KMS-11 (cell line): Measurements from ENCODE around the gene ARID1B.

Experiments used
- H2AFZ ChIP-seq: fragments of 200-600 bp; sonication (generic); 2 replicates; pipeline ENCODE4 v1.6.1; 2016; ENCODE audit warnings: antibody characterized with exemption, mixed run types, low read depth
- H3K27ac ChIP-seq: fragments of 200-600 bp; sonication (generic); 2 replicates; pipeline ENCODE4 v1.6.1; 2016; ENCODE audit warnings: mild to moderate bottlenecking, mixed run types
- H3K27me3 ChIP-seq: fragments of 200-600 bp; sonication (generic); 2 replicates; pipeline ENCODE4 v1.6.1; 2017; ENCODE audit warnings: mild to moderate bottlenecking, low read depth, mixed run types, moderate library complexity; ENCODE audit not compliant: insufficient read depth
- H3K36me3 ChIP-seq: fragments of 200-600 bp; sonication (generic); 2 replicates; pipeline ENCODE4 v1.6.1; 2017; ENCODE audit warnings: mild to moderate bottlenecking, mixed run types; ENCODE audit not compliant: insufficient read depth
- H3K4me1 ChIP-seq: fragments of 200-600 bp; sonication (generic); 2 replicates; pipeline ENCODE4 v1.6.1; 2016; ENCODE audit warnings: mild to moderate bottlenecking, low read depth, mixed run types; ENCODE audit not compliant: poor library complexity, severe bottlenecking
- H3K4me2 ChIP-seq: fragments of 200-600 bp; sonication (generic); 2 replicates; pipeline ENCODE4 v1.7.0; 2016; ENCODE audit warnings: mild to moderate bottlenecking, mixed run types
- H3K4me3 ChIP-seq: fragments of 200-600 bp; sonication (generic); IDR thresholded peaks from 2 replicates; pipeline ENCODE4 v1.6.1; 2017; ENCODE audit warnings: low read depth, low read length, mixed read lengths; ENCODE audit not compliant: insufficient read depth
- H3K79me2 ChIP-seq: fragments of 200-600 bp; sonication (generic); 2 replicates; pipeline ENCODE4 v1.6.1; 2016; ENCODE audit warnings: low read depth, mixed run types; ENCODE audit not compliant: insufficient read depth
- H3K9ac ChIP-seq: fragments of 200-600 bp; sonication (generic); 2 replicates; pipeline ENCODE4 v1.6.1; 2016; ENCODE audit warnings: mild to moderate bottlenecking, mixed run types
- H4K20me1 ChIP-seq: fragments of 200-600 bp; sonication (generic); 2 replicates; pipeline ENCODE4 v1.6.1; 2016; ENCODE audit warnings: mild to moderate bottlenecking, mixed run types; ENCODE audit not compliant: insufficient read depth
- TF ChIP-seq, protein P1 (sequence below): fragments of 200-600 bp; sonication (generic); conservative IDR thresholded peaks from 2 replicates; pipeline ENCODE4 v1.6.1; 2017; ENCODE audit warnings: low read depth, mild to moderate bottlenecking, antibody characterized with exemption, low read length, moderate library complexity, mixed read lengths

Gene ARID1B

GRCh38 chr6:157029980-157030690, 253.0 kb downstream of the ARID1B start:
- no peak overlapping the region; the same call in 1 of the 2 replicates for H3K4me2 ChIP-seq
- peaks cover 67% of the 10 kb centered on the region; the same call in 1 of the 2 replicates for H3K79me2 ChIP-seq
- no peak overlapping the region for H3K27ac ChIP-seq
- no peak overlapping the region for H3K4me3 ChIP-seq
- H3K4me1 ChIP-seq = peaks cover 44% of the 10 kb centered on the region
- H3K36me3 ChIP-seq = no peaks in the 10 kb centered on the region
- H3K27me3 ChIP-seq = no peaks in the 10 kb centered on the region
- H3K9ac ChIP-seq = no peak overlapping the region
- TF ChIP-seq, protein P1, sequence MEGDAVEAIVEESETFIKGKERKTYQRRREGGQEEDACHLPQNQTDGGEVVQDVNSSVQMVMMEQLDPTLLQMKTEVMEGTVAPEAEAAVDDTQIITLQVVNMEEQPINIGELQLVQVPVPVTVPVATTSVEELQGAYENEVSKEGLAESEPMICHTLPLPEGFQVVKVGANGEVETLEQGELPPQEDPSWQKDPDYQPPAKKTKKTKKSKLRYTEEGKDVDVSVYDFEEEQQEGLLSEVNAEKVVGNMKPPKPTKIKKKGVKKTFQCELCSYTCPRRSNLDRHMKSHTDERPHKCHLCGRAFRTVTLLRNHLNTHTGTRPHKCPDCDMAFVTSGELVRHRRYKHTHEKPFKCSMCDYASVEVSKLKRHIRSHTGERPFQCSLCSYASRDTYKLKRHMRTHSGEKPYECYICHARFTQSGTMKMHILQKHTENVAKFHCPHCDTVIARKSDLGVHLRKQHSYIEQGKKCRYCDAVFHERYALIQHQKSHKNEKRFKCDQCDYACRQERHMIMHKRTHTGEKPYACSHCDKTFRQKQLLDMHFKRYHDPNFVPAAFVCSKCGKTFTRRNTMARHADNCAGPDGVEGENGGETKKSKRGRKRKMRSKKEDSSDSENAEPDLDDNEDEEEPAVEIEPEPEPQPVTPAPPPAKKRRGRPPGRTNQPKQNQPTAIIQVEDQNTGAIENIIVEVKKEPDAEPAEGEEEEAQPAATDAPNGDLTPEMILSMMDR = no peak
- peaks cover 5% of the 10 kb centered on the region; the same call in 1 of the 2 replicates for H4K20me1 ChIP-seq
- H2AFZ ChIP-seq = no peak overlapping the region

- Histone ChIP-seq H3K4me2 (no peak overlapping the region), H4K20me1 (peaks cover 5% of the 10 kb centered on the region), H3K9ac (no peak overlapping the region), H3K79me2 (peaks cover 67% of the 10 kb centered on the region; the same call in 1 of the 2 replicates), H3K36me3 (no peaks in the 10 kb centered on the region), H3K27ac (no peak overlapping the region), H2AFZ (no peak overlapping the region), H3K4me3 (no peak overlapping the region), H3K27me3 (no peaks in the 10 kb centered on the region), H3K4me1 (peaks cover 48% of the 10 kb centered on the region)
- TF ChIP-seq, protein P1 = no peak
These were observed 253.6 kb downstream of the ARID1B start for GRCh38 chr6:157030755-157031154.

- Histone ChIP-seq H3K9ac (peak overlapping the region; percentile 19; the same call in 1 of the 2 replicates), H3K27ac (peak overlapping the region; percentile 44; the same call in 1 of the 2 replicates), H3K79me2 (peaks cover 59% of the 10 kb centered on the region; the same call in 1 of the 2 replicates), H3K4me2 (peak overlapping the region; percentile 63), H2AFZ (no peak overlapping the region), H3K36me3 (no peaks in the 10 kb centered on the region), H3K27me3 (no peaks in the 10 kb centered on the region), H4K20me1 (peaks cover 5% of the 10 kb centered on the region), H3K4me1 (peaks cover 66% of the 10 kb centered on the region), H3K4me3 (no peak overlapping the region)
- TF ChIP-seq, protein P1 = no peak
These were observed 255.7 kb downstream of the ARID1B start for GRCh38 chr6:157032923-157033322.

GRCh38 chr6:157033428-157034140, 256.4 kb downstream of the ARID1B start:
- H3K9ac ChIP-seq = peak overlapping the region; percentile 19; the same call in 1 of the 2 replicates
- peaks cover 59% of the 10 kb centered on the region; the same call in 1 of the 2 replicates for H3K79me2 ChIP-seq
- peaks cover 66% of the 10 kb centered on the region for H3K4me1 ChIP-seq
- no peaks in the 10 kb centered on the region for H3K36me3 ChIP-seq
- H3K4me2 ChIP-seq = peak overlapping the region; percentile 63
- H3K4me3 ChIP-seq = no peak overlapping the region
- H4K20me1 ChIP-seq = peaks cover 5% of the 10 kb centered on the region
- H3K27me3 ChIP-seq = no peaks in the 10 kb centered on the region
- TF ChIP-seq, protein P1 = no peak
- peak overlapping the region; percentile 44; the same call in 1 of the 2 replicates for H3K27ac ChIP-seq
- no peak overlapping the region for H2AFZ ChIP-seq
